Effector CD4-positive, alpha-beta T cell (primary cell): Measurements from ENCODE around the gene SSBP2.
"Not testable (repeated sequence)": the region's sequence is repeated elsewhere in the genome, so short reads cannot be mapped to it uniquely, and the experiment has no call there.

Experiments used
- DNase-seq: peaks from one replicate; pipeline ENCODE4 v3.0.0-alpha.2; 2020

SSBP2 gene

GRCh38 chr5:81516091-81516490, 234.8 kb downstream of the SSBP2 start:
- DNase-seq = no peak

- no peak for DNase-seq
Observed at GRCh38 chr5:81513982-81514381, 236.9 kb downstream of the SSBP2 start.

DNA sequence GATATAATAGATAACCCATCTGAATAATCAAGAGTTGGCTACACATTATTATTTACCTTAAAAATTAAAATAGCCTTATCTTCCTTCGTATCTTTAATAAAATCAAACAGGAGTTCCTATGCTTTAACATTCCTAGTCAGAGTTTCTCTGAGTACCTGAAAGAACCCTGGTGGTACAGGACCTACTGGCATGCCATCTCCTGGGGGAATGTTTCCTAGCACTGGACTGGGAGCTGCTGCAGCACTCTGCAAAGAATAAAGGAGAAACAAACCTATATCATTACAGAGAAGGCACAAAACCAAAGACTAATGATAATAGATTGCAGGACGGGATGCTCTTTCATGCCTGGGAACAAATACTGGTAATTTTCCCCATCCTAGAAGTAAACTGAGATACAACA, 237.4 kb downstream of the SSBP2 start:
- no peak for DNase-seq

- DNase-seq = no peak
Observed at GRCh38 chr5:81506900-81507588, 243.9 kb downstream of the SSBP2 start.

DNA sequence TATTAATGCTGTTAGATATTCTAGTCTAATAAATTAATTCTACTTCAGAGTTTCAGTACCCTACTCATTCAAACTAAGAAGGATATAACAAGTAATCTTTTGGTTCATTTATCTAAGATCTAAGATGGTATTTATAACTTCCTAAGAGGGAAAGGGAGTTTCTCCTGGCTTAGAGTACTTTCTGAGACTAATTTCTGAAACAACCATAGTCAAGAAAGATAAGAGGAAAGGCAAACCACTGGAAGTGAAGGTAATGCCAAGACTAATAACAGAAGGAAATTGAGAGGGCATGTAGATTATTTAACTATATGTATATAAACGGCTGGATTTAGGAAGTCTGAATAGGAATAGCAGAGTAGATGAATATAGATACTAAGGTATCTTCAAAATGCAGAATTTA, 244.5 kb downstream of the SSBP2 start:
- DNase-seq = no peak

- no peak for DNase-seq
Observed at GRCh38 chr5:81505672-81506071, 245.2 kb downstream of the SSBP2 start.

- not testable (repeated sequence) for DNase-seq
Observed at GRCh38 chr5:81503602-81504001, 247.3 kb downstream of the SSBP2 start.

DNA sequence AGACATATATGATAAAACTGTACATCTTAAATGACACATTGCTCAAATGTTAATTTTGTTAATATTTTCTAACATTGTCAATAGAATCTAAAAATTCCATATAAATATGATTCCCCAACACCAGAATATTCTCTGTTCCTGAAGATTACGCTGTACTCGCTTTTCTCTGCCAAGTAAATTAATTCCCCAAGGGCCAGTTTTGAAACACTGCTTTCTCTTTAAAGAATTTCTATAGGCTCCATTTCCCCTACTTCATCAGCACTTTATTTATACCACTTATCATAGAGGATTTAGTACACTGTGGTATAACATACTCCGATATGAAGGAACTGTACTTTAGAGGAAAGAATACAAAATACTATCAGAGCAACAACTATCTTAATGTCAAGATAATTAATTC, 255.6 kb downstream of the SSBP2 start:
- DNase-seq = no peak

GRCh38 chr5:81488862-81489261, 262.0 kb downstream of the SSBP2 start:
- no peak for DNase-seq

- DNase-seq = no peak
Observed at GRCh38 chr5:81486711-81487110, 264.2 kb downstream of the SSBP2 start.

DNA sequence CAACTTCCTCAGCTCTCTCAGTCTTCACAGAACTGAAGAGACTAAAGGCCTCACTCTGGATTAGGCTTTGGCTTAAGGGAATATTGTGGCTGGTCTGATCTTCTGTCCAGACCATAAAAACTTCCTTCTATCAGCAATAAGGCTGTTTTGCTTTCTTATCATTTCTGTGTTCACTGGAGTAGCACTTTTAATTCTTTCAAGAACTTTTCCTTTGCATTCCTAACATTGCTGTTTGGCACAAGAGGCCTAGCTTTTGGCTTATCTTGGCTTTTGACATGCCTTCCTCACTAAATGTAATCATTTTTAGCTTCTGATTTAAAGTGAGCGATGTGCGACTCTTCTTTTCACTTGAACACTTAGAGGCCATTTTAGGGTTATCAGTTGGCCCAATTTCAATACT, 268.3 kb downstream of the SSBP2 start:
- DNase-seq = no peak

DNA sequence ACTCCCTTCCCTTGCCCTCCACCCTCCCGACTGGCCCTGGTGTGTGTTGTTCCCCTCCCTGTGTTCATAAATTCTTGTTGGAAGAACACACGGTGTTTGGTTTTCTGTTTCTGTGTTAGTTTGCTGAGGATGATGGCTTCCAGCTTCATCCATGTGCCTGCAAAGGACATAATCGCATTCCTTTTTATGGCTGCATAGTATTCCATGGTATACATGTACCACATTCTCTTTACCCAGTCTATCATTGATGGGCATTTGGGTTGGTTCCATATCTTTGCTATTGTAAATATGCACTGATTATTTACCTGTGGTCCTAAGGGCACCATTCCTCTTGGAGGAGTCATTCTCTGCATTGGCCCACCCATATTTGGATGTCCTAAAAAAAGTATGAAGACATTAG, 277.5 kb downstream of the SSBP2 start:
- not testable (repeated sequence) for DNase-seq

- no peak for DNase-seq
Observed at GRCh38 chr5:81469676-81470075, 281.2 kb downstream of the SSBP2 start.

DNA sequence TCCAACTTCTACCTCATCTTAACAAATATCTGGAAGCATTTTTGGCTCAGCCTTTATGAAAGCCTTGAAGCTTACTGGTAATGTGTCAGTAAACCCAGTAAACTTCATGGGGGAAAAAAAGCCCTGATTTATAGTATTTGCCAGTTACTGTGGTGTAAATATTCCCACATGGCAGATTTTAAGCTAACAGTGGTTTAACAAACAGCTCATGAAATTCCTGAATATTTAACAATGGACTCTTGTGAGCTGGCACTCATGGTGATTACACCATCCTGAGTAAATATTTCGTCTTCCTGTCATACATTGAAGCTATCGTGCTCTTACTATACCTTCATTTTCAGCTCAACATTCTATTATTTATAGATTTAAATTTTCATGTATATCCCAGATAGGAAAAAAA, 300.0 kb downstream of the SSBP2 start:
- no peak for DNase-seq

GRCh38 chr5:81435023-81435422, 315.9 kb downstream of the SSBP2 start:
- no peak for DNase-seq

DNA sequence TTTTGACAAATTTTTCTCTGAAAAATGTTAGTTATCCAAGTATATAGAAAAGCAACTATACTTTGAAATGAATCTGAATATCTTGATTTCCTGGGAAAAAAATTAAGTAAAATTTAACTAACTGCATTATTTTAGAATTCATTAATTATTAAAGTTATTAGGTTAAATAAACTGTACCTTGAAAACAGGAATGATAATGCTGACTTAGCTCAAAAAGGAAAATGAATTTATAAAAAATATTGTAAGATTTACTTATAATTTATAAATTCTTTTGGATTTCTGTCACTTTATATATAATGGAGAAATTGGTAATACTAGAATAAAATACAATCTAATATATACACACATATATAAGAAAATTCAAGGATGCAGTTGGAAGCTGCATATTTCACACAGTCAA, 320.9 kb downstream of the SSBP2 start:
- no peak for DNase-seq

DNA sequence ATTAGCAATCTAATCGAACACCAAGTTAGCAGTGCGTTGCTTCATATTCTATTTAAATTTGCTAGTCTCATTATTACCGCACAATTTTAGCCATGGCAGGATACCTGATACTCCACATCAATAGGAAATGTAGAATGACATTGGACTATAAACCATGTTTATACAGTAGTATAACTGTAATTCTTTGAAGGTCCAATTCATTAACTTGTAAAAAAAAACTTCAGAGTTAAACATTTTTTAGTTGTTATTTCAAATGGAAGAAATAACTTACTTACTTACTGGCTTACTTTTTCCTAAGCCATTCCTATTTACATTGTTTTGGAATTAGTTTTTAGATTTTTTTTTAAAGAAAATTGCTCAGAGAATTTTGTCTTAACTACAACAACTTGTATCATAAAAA, 321.5 kb downstream of the SSBP2 start:
- no peak for DNase-seq

GRCh38 chr5:81428861-81429260, 322.0 kb downstream of the SSBP2 start:
- DNase-seq = no peak

DNA sequence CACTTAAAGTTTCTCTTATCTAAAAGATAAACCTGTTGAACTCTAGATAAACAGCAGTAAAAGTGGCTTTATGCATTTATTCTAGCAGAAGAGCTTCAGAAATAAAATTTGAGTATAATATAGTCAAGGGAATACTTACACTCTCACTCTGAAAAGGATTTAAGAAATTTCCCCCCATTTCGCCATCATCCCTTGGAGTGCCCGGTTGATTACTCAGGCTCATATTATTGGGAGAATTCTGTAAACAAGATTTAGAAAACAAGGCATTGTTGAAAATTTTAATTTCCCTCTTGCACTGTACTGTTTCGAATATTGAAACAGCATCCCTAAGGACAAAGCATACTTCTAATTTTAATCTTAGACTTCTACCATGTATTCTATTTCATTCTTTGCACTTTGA, 322.5 kb downstream of the SSBP2 start:
- no peak for DNase-seq

DNA sequence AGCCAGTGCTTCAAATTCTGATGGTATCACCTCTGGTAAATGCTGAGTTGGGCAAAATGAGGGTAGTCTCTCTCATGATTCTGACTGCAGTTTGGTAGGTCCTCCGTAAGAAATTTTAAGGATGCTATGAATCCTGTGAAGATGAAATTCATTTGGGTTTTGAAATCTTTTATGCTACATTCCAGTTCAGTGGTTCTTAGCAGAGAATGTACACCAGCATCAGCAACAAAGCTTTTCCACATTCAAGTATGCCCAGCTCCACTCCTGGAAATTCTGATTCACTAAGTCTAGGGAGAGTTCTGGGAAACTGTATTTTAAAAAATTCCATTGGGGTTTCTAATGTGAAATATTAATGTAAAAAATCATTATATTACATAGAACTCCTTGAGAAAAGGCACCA, 323.3 kb downstream of the SSBP2 start:
- no peak for DNase-seq

DNA sequence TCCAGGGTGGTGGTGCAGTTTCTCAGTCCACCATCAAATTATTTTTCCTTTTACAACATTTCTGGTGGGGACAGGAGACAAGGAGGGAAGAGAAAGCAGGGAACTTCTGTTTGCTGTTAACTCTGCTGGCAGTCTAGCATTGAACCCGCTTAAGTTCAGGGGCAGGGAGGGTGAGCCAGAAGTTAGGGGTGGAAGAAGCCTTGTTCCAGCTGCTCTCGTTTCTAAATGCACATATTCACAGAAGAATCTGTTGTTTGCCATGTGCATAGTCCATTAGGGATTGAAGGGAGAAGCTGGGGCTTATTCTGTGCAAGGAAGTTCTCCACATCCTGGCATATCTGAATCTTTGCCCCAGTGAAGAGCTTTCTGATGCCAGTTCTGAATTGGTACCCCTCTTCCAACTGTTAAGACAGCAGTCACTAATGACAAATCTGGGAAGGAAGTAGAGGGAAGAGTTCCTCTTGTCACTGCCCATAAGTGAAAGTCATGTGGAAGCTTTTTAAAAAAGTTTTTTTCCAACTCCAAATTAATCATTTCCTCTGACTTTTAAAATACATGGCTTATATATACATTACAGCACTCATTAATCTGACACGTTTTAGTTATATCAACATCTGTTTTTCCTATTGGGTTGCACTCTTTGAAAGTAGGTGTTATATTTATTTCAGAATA, 324.4 kb downstream of the SSBP2 start:
- no peak for DNase-seq

GRCh38 chr5:81425569-81425968, 325.3 kb downstream of the SSBP2 start:
- no peak for DNase-seq

DNA sequence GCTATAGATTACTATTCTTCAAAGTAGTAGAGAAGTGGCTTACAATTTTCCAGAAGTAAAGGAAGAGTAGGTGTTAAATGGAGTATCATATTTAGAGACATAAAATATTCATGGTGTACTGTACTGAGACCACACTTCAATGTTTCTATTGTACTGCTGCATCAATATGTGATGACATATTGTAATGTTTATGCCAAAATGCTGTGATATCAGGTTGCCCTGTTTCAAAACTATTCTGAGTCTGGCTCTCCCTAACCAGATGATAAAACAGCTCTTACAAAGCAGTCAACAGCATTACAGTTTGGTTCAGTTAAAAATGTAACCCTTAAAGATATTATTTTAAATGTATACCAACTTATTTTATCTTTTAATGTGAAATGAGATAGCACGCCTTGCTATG, 326.2 kb downstream of the SSBP2 start:
- DNase-seq = no peak

DNA sequence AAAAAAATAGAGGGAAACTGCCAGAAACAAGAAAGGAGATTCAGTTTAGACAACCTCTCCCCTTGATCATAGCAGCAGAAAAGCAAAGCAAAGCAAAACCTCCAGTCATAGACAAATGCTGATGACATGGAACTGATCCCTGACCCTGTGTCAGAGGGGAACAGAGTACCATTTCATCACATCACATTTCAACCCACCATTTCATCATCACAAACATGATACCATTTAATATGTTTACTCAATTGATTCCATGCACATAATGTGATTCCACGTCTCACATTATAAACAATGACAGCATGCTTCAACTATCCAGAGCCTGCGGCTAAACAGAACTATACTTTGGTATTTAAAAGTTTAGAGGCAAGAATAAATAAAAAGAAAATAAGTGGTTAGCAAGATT, 328.2 kb downstream of the SSBP2 start:
- DNase-seq = no peak
